OCI-LY7 (cell line): ENCODE data around the gene PIP4K2A. TPM values are rescaled to one million over a fixed set of nuclear protein-coding genes. Genes with fewer than 3 reads are reported as not detected.

ENCODE experiments used
- BruUV-seq: library from RNA; stranded (reverse); fragments of 400-500 nt; replicated peaks from 2 replicates; lab custom pipeline; 2021; lab: Mats Ljungman, UMichigan
- CTCF ChIA-PET: fragments of 300-600 bp; sonication (Branson Sonifier 250); formaldehyde crosslinking; loops from one replicate; lab custom pipeline; 2022; ENCODE audit warnings: antibody characterized with exemption; ENCODE audit not compliant: unreplicated experiment; lab: Charles Lee
- POLR2A ChIA-PET: fragments of 300-600 bp; sonication (Branson Sonifier 250); formaldehyde crosslinking; loops from one replicate; lab custom pipeline; 2022; ENCODE audit warnings: antibody characterized with exemption; lab: Charles Lee
- DNase-seq: peaks from one replicate; pipeline ENCODE4 v3.0.0-alpha.2; 2015; ENCODE audit warnings: low spot score
- H2AFZ ChIP-seq: fragments of 200-600 bp; sonication (generic), shearing (Covaris generic); 2 replicates; pipeline ENCODE4 v1.6.1; 2014; ENCODE audit warnings: mild to moderate bottlenecking, antibody characterized with exemption, low read length, moderate library complexity
- H3K27ac ChIP-seq: fragments of 200-600 bp; sonication (generic); 2 replicates; pipeline ENCODE4 v1.5.1; 2014; ENCODE audit warnings: mixed run types, low read depth, mild to moderate bottlenecking, moderate library complexity, low read length, inconsistent platforms; ENCODE audit not compliant: poor library complexity, severe bottlenecking
- H3K36me3 ChIP-seq: fragments of 200-600 bp; sonication (generic); 2 replicates; pipeline ENCODE4 v1.6.1; 2014; ENCODE audit warnings: mild to moderate bottlenecking, antibody characterized with exemption, low read length, moderate library complexity, mixed read lengths; ENCODE audit not compliant: insufficient read depth
- H3K4me1 ChIP-seq: fragments of 200-600 bp; sonication (generic); 2 replicates; pipeline ENCODE4 v1.5.1; 2014; ENCODE audit warnings: mild to moderate bottlenecking, low read length; ENCODE audit not compliant: insufficient read depth, poor library complexity, severe bottlenecking
- H3K4me2 ChIP-seq: fragments of 200-600 bp; sonication (generic); 2 replicates; pipeline ENCODE4 v1.6.1; 2014; ENCODE audit warnings: mild to moderate bottlenecking, low read length
- H3K4me3 ChIP-seq: fragments of 200-600 bp; sonication (generic); 2 replicates; pipeline ENCODE4 v1.5.1; 2014; ENCODE audit warnings: mild to moderate bottlenecking, low read depth, low read length; ENCODE audit not compliant: poor library complexity, severe bottlenecking
- H3K79me2 ChIP-seq: fragments of 200-600 bp; sonication (generic); 2 replicates; pipeline ENCODE4 v1.6.1; 2016; ENCODE audit warnings: low read depth, mild to moderate bottlenecking, low read length, moderate library complexity, mixed read lengths; ENCODE audit not compliant: insufficient read depth
- H3K9me2 ChIP-seq: fragments of 200-600 bp; sonication (generic); 2 replicates; pipeline ENCODE4 v1.6.1; 2016; ENCODE audit warnings: mild to moderate bottlenecking, low read length, mixed read lengths; ENCODE audit not compliant: insufficient read depth
- H3K9me3 ChIP-seq: fragments of 200-600 bp; sonication (generic); 2 replicates; pipeline ENCODE4 v1.6.1; 2014; ENCODE audit warnings: mild to moderate bottlenecking, mixed run types, low read length, mixed read lengths
- H4K20me1 ChIP-seq: fragments of 200-600 bp; sonication (generic); 2 replicates; pipeline ENCODE4 v1.6.1; 2014; ENCODE audit warnings: mild to moderate bottlenecking, antibody characterized with exemption, low read length, moderate library complexity, mixed read lengths; ENCODE audit not compliant: insufficient read depth
- CTCF ChIP-seq: fragments of 200-600 bp; sonication (generic); conservative IDR thresholded peaks from 2 replicates; pipeline ENCODE4 v1.5.1; 2014; ENCODE audit warnings: mild to moderate bottlenecking, antibody characterized with exemption, low read length, moderate library complexity, mixed read lengths
- EZH2phosphoT487 ChIP-seq: fragments of 200-600 bp; sonication (generic); IDR thresholded peaks from 2 replicates; pipeline ENCODE4 v1.6.1; 2018; ENCODE audit warnings: low read depth, borderline replicate concordance, mild to moderate bottlenecking, mixed run types, antibody characterized with exemption, low read length, moderate library complexity, mixed read lengths
- intact Hi-C: fragments of 100-400 bp; cut with micrococcal nuclease; formaldehyde crosslinking; loops from one replicate; pipeline ENCODE4 v1.10.0; 2022; ENCODE audit not compliant: unreplicated experiment
- total RNA-seq, 2 experiments: library from RNA; depleted of rRNA in 1 of 2; stranded (reverse); fragments of >200 nt in 1 of 2; shearing (Covaris generic) in 1 of 2; gene quantifications; 2 replicates each; pipeline ENCODE4 v1.2.3, GENCODE V29; 2014 to 2022

PIP4K2A gene
- total RNA-seq, 2 experiments from 2014 or later: 32.5 to 42.6 TPM

- DNase-seq: no peak
- intact Hi-C loops: loop anchor here (10.0 kb wide), 1 partner anchor 485 kb away; no protein-coding TSS in a partner anchor
- CTCF ChIA-PET: no interaction called here
- no peak overlapping the region for H2AFZ ChIP-seq
- H3K9me3 ChIP-seq: no peaks in the 10 kb centered on the region
- TF ChIP-seq EZH2phosphoT487 (no peak), CTCF (no peak)
- H3K79me2 ChIP-seq: no peaks in the 10 kb centered on the region
- no TSS peak for BruUV-seq
- no peak overlapping the region for H3K4me3 ChIP-seq
- H4K20me1 ChIP-seq: no peaks in the 10 kb centered on the region
- H3K36me3 ChIP-seq: no peaks in the 10 kb centered on the region
- H3K4me1 ChIP-seq: no peaks in the 10 kb centered on the region
- POLR2A ChIA-PET: no interaction called here
- H3K4me2 ChIP-seq: no peak overlapping the region
- no peaks in the 10 kb centered on the region for H3K9me2 ChIP-seq
- H3K27ac ChIP-seq: no peak overlapping the region
Measured at GRCh38 chr10:22579826-22580225, 134.6 kb downstream of the PIP4K2A start.

- TF ChIP-seq EZH2phosphoT487: no peak
- TF ChIP-seq CTCF: peak; percentile 83
- POLR2A ChIA-PET: interaction anchor here (0.6 to 1.7 kb wide), 5 partner anchors 9 to 581 kb away, joined by 3 to 4 read pairs (median 3); no protein-coding TSS in a partner anchor
- no peak overlapping the region for H3K27ac ChIP-seq
Measured at GRCh38 chr10:22573820-22574569, 140.4 kb downstream of the PIP4K2A start.

More at GRCh38 chr10:22573820-22574569, 140.4 kb downstream of the PIP4K2A start:
- intact Hi-C loops: loop anchor here (1.0 to 10.0 kb wide), 2 partner anchors 413 to 491 kb away; no protein-coding TSS in a partner anchor
- peaks cover 15% of the 10 kb centered on the region; the same call in 1 of the 2 replicates for H3K36me3 ChIP-seq
- H3K9me3 ChIP-seq: no peaks in the 10 kb centered on the region
- H3K4me1 ChIP-seq: no peaks in the 10 kb centered on the region
- H3K4me2 ChIP-seq: no peak overlapping the region
- peak; percentile 30 for DNase-seq
- H4K20me1 ChIP-seq: no peaks in the 10 kb centered on the region
- no peak overlapping the region for H3K4me3 ChIP-seq
- no peak overlapping the region for H2AFZ ChIP-seq
- CTCF ChIA-PET: interaction anchor here (0.5 to 0.6 kb wide), 2 partner anchors 10 to 11 kb away, joined by 3 read pairs; no protein-coding TSS in a partner anchor
- H3K9me2 ChIP-seq: no peaks in the 10 kb centered on the region
- no TSS peak for BruUV-seq
- H3K79me2 ChIP-seq: no peaks in the 10 kb centered on the region
